GM18526 (cell line): ENCODE results near the gene SYNE2.

Source experiments
- POLR2A ChIP-seq: IDR thresholded peaks from 3 replicates; pipeline ENCODE4 v1.6.1; 2011; ENCODE audit not compliant: insufficient read length; ENCODE audit errors: extremely low read depth

Gene SYNE2

GRCh38 chr14:63867933-63868921, 15.4 kb downstream of the SYNE2 start:
- no peak for TF ChIP-seq POLR2A

GRCh38 chr14:63874223-63874622, 21.4 kb downstream of the SYNE2 start:
- no peak for TF ChIP-seq POLR2A

- TF ChIP-seq POLR2A, result no peak
Observed at GRCh38 chr14:63875311-63875710, 22.5 kb downstream of the SYNE2 start.

- TF ChIP-seq POLR2A, result no peak
Observed at GRCh38 chr14:63877550-63877939, 24.7 kb downstream of the SYNE2 start.

GRCh38 chr14:63878052-63878451, 25.2 kb downstream of the SYNE2 start:
- no peak for TF ChIP-seq POLR2A

- no peak for TF ChIP-seq POLR2A
Observed at GRCh38 chr14:63878792-63879191, 26.0 kb downstream of the SYNE2 start.

- TF ChIP-seq POLR2A, result no peak
Observed at GRCh38 chr14:63881926-63882325, 29.1 kb downstream of the SYNE2 start.

GRCh38 chr14:63887899-63888298, 35.1 kb downstream of the SYNE2 start:
- no peak for TF ChIP-seq POLR2A

- no peak for TF ChIP-seq POLR2A
Observed at GRCh38 chr14:63890553-63890952, 37.7 kb downstream of the SYNE2 start.

GRCh38 chr14:63891148-63891975, 38.6 kb downstream of the SYNE2 start:
- no peak for TF ChIP-seq POLR2A

GRCh38 chr14:63892265-63892664, 39.5 kb downstream of the SYNE2 start:
- no peak for TF ChIP-seq POLR2A

- TF ChIP-seq POLR2A, result no peak
Observed at GRCh38 chr14:63893701-63894458, 41.1 kb downstream of the SYNE2 start.

GRCh38 chr14:63895510-63895909, 42.7 kb downstream of the SYNE2 start:
- no peak for TF ChIP-seq POLR2A

- no peak for TF ChIP-seq POLR2A
Observed at GRCh38 chr14:63896278-63896720, 43.5 kb downstream of the SYNE2 start.

GRCh38 chr14:63897721-63898163, 44.9 kb downstream of the SYNE2 start:
- TF ChIP-seq POLR2A, result no peak
